DOHH2 (cell line): ENCODE results near the gene MXRA5.

Experiments
- CTCF ChIP-seq: fragments of 200-600 bp; sonication (generic); IDR thresholded peaks from one replicate; pipeline ENCODE4 v1.5.1; 2014; ENCODE audit warnings: antibody characterized with exemption, mild to moderate bottlenecking, low read depth, low read length; ENCODE audit not compliant: poor library complexity, severe bottlenecking
- EZH2phosphoT487 ChIP-seq: fragments of 200-600 bp; sonication (generic); IDR thresholded peaks from 2 replicates; pipeline ENCODE4 v1.6.1; 2017; ENCODE audit warnings: borderline replicate concordance, mild to moderate bottlenecking, antibody characterized with exemption, low read length, moderate library complexity, mixed read lengths

DNA sequence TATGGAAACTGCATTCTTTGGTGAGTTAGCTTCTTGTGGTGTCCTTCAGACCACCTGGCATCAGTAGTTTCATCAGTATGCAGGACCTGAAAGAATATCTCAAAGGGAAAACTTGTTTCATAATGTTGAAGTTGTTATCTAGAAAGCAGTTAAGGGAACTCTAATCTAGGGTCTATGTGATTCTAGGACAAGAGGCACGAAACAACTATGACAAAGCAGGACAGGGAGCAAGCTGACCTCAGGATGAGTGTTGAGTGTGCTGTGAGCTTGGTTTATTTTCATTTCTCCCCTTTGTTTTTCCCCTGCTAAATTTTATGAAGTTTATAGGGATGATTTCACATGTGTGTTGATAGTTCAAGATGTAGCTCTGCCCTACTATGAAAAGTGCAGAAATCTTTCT lies 65.7 kb downstream of the MXRA5 start:
- TF ChIP-seq CTCF (no peak), EZH2phosphoT487 (no peak)
